Measurements from ENCODE around the gene MRPS15. TPM values are rescaled to one million over a fixed set of nuclear protein-coding genes. Genes with fewer than 3 reads are reported as not detected.
A peak's percentile ranks its signal among the peaks of the same experiment; 100 is the strongest.
"Not testable (repeated sequence)": the region's sequence is repeated elsewhere in the genome, so short reads cannot be mapped to it uniquely, and the experiment has no call there.

MRPS15 gene
- total RNA-seq, 1 donor from 2014 or later: 72.0 TPM

GRCh38 chr1:36508257-36508656 is 44.1 kb upstream of the MRPS15 start:
- Mint-ChIP-seq H3K4me3 (ENCODE audit: low read depth) (no peak overlapping the region), H3K4me1 (ENCODE audit: low read depth) (no peaks in the 10 kb centered on the region), H3K27me3 (no peaks in the 10 kb centered on the region), H3K36me3 (ENCODE audit: insufficient read depth) (no peaks in the 10 kb centered on the region), H3K27ac (no peak overlapping the region), H3K9me3 (ENCODE audit: low read depth) (no peaks in the 10 kb centered on the region)
- no peak for TF ChIP-seq CTCF (IDR thresholded peaks at IDR 0.05; ENCODE audit: unreplicated experiment)
- no peak for DNase-seq (ENCODE audit: low spot score, unreplicated experiment)

- H3K27me3 Mint-ChIP-seq: no peaks in the 10 kb centered on the region
- H3K27ac Mint-ChIP-seq: no peak overlapping the region
- DNase-seq (ENCODE audit: low spot score, unreplicated experiment): no peak
- H3K4me1 Mint-ChIP-seq (ENCODE audit: low read depth): no peaks in the 10 kb centered on the region
- no peaks in the 10 kb centered on the region for H3K36me3 Mint-ChIP-seq (ENCODE audit: insufficient read depth)
- no peak overlapping the region for H3K4me3 Mint-ChIP-seq (ENCODE audit: low read depth)
- no peak for TF ChIP-seq CTCF (IDR thresholded peaks at IDR 0.05; ENCODE audit: unreplicated experiment)
- H3K9me3 Mint-ChIP-seq (ENCODE audit: low read depth): no peaks in the 10 kb centered on the region
These were observed 42.2 kb upstream of the MRPS15 start for GRCh38 chr1:36506276-36506920.

- no peaks in the 10 kb centered on the region for H3K9me3 Mint-ChIP-seq (ENCODE audit: low read depth)
- no peak for DNase-seq (ENCODE audit: low spot score, unreplicated experiment)
- no peaks in the 10 kb centered on the region for H3K36me3 Mint-ChIP-seq (ENCODE audit: insufficient read depth)
- no peak overlapping the region for H3K4me3 Mint-ChIP-seq (ENCODE audit: low read depth)
- TF ChIP-seq CTCF (IDR thresholded peaks at IDR 0.05; ENCODE audit: unreplicated experiment): no peak
- H3K27me3 Mint-ChIP-seq: no peaks in the 10 kb centered on the region
- H3K4me1 Mint-ChIP-seq (ENCODE audit: low read depth): no peaks in the 10 kb centered on the region
- no peak overlapping the region for H3K27ac Mint-ChIP-seq
These were observed 39.5 kb upstream of the MRPS15 start for GRCh38 chr1:36503733-36504132.

GRCh38 chr1:36503159-36503558 is 39.0 kb upstream of the MRPS15 start:
- H3K4me1 Mint-ChIP-seq (ENCODE audit: low read depth): no peaks in the 10 kb centered on the region
- H3K36me3 Mint-ChIP-seq (ENCODE audit: insufficient read depth): no peaks in the 10 kb centered on the region
- no peak overlapping the region for H3K4me3 Mint-ChIP-seq (ENCODE audit: low read depth)
- TF ChIP-seq CTCF (IDR thresholded peaks at IDR 0.05; ENCODE audit: unreplicated experiment): no peak
- H3K9me3 Mint-ChIP-seq (ENCODE audit: low read depth): no peaks in the 10 kb centered on the region
- no peak overlapping the region for H3K27ac Mint-ChIP-seq
- no peaks in the 10 kb centered on the region for H3K27me3 Mint-ChIP-seq
- no peak for DNase-seq (ENCODE audit: low spot score, unreplicated experiment)

- peak overlapping the region; percentile 15 for H3K27ac Mint-ChIP-seq
- H3K27me3 Mint-ChIP-seq: no peaks in the 10 kb centered on the region
- no peak for TF ChIP-seq CTCF (IDR thresholded peaks at IDR 0.05; ENCODE audit: unreplicated experiment)
- DNase-seq (ENCODE audit: low spot score, unreplicated experiment): no peak
- H3K9me3 Mint-ChIP-seq (ENCODE audit: low read depth): no peaks in the 10 kb centered on the region
- no peaks in the 10 kb centered on the region for H3K4me1 Mint-ChIP-seq (ENCODE audit: low read depth)
- no peak overlapping the region for H3K4me3 Mint-ChIP-seq (ENCODE audit: low read depth)
- no peaks in the 10 kb centered on the region for H3K36me3 Mint-ChIP-seq (ENCODE audit: insufficient read depth)
These were observed 38.4 kb upstream of the MRPS15 start for GRCh38 chr1:36502616-36503015.

DNA sequence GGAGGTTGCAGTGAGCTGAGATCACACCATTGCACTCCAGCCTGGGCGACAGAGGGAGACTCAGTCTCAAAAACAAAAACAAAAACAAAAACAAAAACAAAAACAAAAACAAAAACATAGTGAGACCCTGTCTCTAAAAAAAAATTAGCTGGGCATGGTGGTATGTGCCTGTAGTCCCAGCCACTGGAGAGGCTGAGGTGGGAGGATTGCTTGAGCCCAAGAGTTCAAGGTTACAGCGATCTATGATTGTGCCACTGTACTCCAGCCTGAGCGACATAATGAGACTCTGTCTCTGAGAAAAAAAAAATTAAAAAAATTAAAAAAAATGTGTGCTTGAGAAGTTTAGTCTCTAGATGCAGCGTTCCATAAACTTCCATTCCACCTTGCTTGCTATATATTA is 37.7 kb upstream of the MRPS15 start:
- DNase-seq (ENCODE audit: low spot score, unreplicated experiment); H3K4me3 Mint-ChIP-seq (ENCODE audit: low read depth); H3K36me3 Mint-ChIP-seq (ENCODE audit: insufficient read depth); H3K27ac Mint-ChIP-seq; H3K27me3 Mint-ChIP-seq; H3K4me1 Mint-ChIP-seq (ENCODE audit: low read depth); H3K9me3 Mint-ChIP-seq (ENCODE audit: low read depth): not testable (repeated sequence)
